Hippocampal formation (tissue), 2 donors: Measurements from ENCODE around the gene GGT6.

Experiments used
- DNase-seq, 2 donors: peaks; one replicate each; lab custom pipeline; 2025; lab: John Stamatoyannopoulos, UW

Gene GGT6

DNA sequence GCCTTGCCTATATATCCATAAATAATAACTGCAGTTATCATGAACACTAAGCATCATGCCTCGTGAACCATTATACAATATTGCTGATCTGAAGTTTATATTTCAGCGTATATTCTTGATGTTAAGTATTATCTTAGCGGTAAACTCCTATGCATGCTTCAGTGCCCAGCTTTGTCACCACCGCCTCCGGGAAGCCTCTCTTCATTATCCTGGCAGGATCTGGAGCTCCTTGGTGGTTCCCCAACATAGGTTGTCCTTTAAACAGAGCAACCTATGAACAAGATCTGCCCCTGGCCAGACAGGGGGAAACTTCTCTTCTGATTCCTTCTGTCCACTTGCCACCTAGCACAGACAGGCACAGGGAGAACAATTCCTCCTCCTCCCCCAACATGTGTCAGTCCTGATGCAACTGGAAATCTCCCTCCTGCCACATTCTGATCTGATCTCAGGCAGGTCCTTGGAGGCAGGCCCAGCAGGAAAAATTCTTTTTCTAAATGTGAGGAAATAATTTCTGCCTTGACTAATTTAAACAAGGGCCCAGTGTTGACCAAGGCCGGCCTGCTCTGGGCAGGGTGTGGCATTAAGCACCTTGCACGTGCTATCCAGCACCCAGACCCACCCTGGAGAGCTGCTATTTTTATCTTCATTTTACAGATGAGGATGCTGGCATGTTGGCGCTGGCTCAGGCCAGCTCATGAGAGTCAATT, 39.3 kb downstream of the GGT6 start:
- DNase-seq = no peak

DNA sequence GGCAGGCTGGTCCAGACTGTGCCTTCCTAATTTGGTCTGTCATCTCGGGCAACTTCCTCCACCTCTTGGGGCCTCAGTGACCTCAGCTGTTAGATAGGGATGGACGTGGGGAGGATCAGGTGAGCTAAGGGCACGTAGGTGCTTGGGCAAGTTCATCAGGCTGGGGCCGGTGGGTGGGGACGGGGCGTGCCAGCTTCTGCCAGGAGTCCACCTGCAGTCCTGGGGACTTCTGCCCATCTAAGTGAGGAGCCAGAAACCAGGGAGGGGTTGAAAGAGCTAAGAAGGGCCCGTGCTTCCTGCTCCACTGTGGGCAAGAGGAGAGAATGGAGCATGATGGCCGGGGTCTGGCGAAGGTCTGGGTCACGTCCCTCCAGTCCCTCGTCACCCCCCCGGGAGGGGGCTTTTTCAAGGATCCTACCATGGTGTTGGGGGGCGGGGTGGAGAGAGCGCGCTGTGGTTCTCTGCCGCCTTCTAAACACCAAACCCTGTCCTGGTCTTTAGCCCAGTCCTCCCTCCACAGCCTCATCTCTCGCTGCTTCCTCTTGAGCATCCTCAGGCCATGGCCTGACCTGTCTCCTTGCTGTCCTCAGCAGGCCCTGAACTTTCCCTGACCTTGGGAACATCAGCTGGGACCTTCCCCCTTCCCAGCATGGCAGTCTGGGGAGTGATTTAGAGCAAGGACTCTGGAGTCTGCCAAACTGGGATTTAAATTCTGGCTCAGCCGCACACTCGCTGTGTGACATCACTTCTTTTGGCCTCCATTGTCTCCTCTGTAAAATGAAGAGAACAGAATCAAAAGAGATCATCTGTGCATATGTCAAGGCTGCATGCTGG, 40.1 kb downstream of the GGT6 start:
- DNase-seq = no peak

DNA sequence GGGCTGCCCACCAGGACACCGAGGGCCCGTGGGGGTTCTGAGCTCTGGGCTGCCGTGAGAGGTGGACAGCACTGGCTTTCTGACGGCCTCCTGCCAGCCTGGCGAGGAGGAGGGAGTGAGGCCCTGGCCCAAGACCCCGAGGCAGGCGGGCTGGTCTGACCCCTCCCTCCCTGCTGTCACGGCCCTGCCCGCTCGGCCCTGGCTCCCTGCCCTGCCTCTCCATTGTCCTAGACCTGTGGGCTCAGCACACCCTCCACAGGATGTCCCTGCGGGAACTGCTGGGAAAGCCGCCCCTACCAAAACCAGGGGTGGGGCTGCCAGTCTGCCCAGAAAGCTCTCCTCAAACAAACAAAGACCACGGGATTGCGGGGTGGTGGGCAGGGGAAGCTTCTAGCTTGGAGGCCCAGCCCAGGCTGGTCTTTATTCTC, 41.0 kb downstream of the GGT6 start:
- DNase-seq = peak in 1 of 2 donors; percentile 44

DNA sequence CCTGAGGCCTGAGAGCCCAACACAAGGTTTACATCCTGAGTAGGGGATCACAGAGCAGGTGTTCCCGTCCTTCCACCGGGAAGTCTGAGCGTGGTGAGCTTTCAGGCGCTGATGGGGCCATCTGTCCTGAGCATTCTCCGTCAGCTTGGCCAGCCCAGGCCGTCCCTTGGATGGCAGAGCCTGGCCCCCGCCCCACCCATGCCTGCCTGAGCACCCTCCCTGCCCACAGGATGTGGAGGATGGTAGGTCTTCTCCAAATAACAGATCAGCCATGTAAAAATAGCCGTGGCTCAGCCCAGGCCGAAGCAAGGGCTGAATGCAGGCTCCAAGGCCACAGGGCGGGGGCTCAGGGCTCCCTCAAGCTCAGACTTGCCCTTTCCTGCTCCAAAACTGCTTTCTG, 41.5 kb downstream of the GGT6 start:
- no peak for DNase-seq

DNA sequence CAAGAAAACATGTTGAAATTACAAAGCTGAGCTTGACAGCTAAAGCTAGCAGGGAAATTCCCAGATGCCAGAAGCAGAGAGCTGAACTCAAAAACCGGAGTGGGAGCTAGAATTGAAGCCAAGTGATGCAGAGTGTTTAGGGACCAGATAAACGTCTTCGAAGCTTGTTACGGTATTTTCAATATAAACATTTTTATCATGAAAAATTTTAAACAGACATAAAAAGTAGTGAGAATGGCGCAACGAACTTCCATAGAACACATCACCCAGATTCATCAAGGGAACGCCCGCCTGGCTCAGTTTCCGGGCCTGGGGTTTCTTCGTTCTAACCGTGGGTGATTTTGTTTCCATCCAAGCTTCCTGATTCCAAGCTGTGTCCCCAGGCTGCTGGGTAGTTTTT, 43.6 kb downstream of the GGT6 start:
- DNase-seq = no peak

DNA sequence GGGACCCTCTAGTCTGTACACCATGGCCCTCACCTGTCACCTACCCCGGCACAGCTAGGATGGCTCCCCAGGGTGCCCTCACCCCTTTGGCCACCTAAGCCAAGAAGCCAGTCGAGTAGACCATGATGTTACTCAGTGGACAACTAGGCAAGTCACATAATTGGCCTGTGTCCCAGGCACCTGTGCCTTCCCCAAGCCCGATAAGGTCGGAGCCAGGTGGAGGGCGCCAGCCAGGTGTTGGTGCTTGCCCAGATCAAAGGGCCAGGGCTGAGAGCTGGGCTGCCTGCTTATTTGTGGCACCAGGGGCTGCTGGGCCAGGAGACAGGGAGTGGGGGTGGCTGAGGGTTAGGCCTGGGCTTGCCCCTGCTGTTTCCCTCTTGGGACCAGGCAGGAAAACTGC, 44.9 kb downstream of the GGT6 start:
- DNase-seq = no peak

DNA sequence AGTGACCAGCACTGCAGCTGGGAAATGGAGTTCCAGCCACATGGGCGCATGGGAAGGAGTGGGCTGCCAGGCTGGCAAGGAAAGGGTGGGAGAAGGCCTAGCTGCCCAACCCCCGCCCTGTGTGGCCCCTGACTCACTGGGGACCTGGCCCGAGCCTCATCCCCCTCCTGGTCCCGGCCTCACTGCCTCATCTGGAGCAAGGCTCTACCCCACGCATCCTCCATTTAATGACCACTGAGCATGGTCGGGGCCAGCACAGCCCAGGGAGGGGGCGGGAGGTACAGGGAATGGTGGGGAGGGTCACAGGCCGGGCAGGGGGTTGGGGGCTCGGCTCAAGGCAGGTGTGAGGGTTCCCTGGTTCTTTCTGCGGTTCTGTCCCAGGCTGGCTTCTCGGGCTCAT, 45.6 kb downstream of the GGT6 start:
- DNase-seq = no peak

DNA sequence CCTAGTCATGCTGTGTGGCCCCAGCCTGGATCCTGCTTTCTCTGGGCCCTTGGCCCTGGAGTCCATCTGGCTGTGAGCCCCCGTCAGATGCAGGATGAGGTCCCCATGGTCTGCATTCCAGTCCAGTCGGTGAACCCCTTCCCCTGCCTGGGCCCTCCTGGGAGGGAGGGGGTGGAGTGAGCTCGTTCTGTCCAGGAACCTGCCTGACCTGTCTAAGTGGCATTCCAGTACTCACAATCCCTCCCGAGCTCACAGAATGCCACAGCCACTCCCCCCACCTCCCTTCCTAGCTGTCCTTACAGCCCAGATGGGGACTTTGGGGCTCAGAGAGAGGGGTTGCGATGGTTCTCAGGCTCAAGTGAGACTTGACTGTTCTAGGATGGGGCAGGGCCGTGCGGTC, 46.2 kb downstream of the GGT6 start:
- DNase-seq = no peak

DNA sequence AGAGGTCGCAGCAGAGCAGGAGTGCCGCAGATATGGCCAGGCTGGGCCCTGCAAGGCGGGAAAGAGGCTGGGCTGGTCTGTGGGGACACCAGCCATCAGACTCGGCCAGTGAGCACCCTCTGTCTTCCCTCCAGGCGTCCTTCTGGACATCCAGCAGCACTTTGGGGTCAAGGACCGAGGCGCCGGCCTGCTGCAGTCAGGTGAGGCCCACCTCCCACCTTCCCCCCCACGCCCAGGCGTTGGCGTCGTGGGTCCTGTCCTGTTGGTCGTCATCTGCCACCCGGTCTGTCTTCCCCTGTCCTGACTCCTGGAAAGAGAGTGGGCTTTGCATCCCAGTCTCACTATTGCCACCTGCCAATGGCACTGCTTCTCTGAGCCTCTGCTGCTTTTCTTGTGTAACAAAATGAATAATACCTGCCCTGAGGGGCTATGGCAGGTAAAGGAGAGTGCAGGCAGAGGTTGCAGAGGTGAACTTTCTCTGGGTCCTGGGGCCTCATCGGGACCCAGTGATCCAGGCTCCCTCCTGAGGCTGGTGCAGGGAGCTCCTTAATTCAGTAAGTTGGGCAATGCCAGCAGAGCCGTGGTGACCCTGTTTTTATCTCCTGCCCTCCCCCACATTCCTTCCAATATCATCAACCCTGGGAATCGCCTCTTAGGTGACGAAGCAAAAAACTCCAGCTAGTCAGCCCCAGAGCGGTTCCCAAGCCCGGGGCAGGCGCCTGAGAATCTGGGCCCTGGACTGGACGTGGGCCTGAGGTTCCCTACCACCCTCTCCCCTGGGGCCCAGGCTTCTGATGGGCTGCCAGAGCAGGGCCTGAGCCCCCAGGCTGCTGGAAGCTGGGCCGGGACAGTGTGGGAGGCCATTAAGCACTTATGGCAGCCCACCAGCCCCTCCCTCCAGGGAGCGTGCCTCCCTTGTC, 47.0 kb downstream of the GGT6 start:
- no peak for DNase-seq

DNA sequence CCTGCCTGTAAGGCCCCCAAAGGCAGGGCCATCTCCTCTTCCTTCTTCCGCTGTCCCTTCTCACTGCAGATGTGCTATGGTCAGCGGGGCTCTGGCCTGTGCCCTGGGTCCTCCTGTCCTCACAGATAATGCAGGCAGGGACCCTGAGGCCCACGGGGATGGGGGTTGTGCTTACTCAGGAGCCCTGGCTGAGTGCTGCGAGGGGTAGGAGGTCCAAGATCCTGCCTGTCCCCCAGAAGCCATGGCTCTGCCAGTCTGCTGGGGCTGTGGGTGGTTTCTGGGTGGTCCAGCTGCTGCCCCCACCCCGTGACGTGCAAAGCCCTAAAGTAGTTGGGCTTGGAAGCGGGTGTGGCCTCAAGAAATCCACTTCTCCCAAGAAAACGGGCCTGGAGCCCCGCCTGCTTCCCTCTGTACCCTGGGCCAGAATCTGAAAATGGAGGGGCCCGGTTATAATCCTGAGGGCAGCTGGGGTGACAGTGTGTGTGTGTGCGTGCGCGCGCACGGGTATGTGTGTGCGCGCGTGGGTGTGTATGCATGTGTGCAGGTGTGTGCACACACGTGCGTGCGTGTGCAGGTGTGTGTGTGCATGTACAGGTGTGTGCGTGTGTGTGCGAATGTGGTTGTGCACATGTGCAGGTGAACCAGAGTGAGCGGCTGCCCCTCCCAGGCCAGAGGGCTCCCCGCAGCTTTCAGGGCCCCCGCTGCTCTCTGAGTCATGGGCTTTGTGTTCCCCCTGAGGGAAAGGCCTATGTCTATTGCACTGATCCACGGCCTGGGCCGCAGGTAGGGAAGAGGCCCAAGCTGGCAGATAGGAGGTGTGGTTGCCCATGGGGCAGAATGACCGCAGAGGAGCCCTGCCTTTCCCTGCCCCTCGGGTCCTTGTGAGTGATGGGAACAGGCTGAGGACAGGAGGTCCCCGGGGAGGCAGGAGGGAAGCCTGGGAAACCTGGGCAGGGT, 47.9 kb downstream of the GGT6 start:
- DNase-seq = no peak

DNA sequence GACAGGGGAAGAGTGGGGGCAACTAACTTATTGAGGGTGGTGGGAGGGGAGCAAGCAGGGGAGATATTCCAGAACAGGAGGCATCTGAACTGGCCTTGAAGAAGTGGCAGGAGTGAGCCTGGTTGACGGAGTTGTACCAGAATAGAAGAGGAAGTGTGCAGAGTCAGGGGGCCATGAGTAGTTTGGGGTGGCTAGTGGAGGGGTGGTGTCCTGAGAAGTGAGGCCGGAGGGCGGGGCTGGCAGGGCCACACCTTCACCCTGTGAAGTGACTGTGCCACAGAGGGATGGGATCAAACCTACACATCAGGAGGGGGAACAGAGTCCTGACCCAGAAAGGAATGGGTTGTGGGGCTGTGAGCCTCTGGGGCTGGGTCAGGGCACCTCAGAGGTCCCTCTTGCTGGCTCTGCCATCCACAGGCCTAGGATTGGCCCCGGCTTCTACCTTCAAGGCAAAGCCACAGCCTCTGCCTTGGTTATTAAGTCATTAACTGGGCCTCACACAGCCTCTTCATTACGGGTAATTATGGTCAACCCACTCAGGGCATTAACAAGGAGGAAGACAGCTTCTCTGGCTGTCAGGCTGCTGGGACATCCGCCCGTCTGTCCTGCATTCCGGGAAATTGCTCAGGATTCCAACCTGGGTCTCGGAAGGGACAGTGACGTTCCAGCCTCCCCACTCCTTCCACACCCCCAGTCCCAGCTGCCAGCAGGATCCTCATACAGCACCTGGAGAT, 49.0 kb downstream of the GGT6 start:
- DNase-seq = no peak

DNA sequence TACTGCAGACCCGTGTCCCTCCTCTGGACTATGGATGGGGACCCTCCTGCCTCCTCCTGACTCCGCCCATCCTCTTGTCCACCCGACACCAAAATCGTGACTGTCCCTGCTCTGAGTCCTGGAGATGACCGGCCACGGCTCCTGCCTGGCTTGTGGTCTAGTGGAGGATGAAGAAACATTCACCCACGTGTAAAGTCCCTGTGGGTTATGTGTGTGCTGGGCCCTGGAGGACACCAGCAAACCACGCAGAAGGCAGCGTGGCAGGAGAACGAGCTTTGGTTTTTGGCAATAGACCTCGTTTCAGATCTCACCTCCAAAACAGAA, 49.8 kb downstream of the GGT6 start:
- DNase-seq = no peak

DNA sequence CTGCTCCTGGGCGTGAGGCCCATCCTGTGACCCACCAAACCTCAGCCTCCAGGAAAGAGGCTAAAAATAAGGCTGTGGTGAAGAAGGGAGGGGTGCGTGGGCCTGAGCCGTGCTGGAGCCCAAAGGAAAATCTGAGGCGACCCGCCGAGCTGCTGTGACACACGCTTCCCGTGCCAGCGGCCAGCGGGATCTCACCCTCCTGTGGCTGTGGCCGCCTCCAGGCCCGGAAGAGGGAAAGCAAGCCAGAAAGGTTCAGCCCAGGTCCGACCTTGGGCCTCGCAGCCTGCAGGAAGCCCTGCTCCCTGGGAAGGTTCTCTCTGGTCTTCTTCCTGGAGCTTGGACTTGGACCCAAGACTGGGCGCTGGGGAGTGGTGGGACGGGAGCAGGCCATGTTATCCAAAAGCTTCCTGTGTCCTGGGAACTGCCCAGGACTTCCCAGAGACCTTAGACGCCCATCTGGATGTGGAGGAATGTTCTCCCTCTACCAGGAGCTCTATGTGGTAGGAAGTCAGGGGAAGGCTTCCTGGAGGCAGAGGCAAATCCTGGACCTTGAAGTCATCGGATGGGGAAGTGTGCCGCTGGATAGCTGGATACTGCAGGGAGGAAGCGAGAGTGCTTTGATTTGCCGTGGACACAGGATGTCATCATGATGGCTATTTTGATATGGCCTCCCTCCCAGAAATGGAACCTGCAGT, 50.3 kb downstream of the GGT6 start:
- no peak for DNase-seq

DNA sequence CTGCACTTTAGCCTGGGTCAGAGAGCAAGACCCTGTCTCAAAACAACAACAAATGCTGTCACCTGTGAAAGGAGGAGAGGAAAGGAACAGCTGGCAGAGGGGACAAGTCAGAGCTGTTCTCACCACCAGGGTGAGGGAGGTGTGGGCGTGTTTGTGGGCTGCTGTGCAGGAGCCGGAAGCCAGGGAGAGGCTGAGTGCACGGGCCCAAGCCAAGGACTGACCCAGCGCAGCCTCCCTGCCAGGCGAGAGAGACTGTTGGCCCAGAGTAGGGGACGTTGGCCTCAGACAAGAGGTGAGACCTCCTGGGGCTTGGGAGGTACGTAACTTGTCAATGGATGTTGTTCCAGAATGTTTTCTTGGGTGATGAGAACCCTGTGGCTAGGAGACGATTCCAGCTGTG, 51.0 kb downstream of the GGT6 start:
- no peak for DNase-seq

DNA sequence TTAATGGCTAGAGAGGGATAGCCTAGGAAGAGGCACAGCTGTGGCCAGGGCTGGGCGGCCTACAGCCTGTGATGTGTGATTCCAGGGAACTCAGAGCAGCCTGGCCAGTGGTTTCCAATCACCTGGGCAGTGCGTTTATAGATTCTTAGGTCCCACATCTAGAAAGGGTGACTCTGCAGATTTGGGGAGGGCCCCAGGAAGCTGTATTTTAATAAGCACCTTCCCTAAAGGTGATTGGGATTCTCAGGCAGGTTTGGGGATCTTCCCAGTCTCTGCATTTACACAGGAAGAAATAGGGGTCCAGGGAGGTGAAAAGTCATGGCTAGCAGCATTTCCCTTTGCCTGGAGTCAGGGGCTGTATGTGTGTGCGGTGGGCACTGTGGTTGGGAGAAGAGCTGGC, 52.2 kb downstream of the GGT6 start:
- DNase-seq = no peak

DNA sequence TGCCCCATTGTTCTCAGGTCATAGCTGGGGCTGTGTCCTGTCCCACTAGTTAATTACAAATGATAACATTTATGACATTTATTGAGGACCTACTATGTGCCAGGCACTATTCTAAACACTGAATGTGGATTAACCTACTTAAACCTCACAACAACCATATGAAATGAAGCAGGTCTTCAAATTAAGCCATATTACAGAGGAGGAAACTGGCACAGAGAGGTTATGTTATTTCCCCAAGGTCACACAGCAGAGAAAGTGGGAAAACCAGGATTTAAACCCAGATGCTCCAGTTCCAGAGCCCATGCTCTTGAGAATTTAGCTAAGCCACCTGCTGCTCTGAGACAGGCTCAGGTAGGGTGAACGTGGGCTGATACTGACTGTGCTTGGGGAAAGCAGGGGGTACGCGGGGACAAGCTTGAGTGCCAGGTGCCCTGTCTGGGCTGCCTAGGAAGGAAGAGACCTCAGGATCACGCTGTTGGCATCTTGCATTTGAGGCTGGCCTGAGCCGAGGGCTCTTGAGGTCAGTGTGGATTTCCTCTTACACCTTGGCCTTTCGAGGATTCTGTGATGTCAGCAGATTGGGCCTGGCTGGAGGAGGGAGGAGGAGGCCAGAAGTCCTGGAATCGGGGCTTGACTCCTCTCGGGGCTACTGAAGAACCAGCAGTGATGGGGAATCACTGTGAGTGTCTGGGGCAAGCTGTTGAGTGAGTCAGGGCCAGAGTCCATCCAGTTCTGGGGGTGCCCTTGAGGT, 52.8 kb downstream of the GGT6 start:
- DNase-seq = no peak
